ENCODE measurements around the gene ULBP1.
"Not testable (repeated sequence)": the region's sequence is repeated elsewhere in the genome, so short reads cannot be mapped to it uniquely, and the experiment has no call there.

The ULBP1 gene

GRCh38 chr6:150004783-150005717 lies 41.3 kb downstream of the ULBP1 start:
- H3K36me3 Mint-ChIP-seq, result peaks cover 8 to 14% of the 10 kb centered on the region in 2 donors
- H3K4me1 Mint-ChIP-seq, result peaks cover 45 to 50% of the 10 kb centered on the region in 2 donors
- peaks cover 0 to 4% of the 10 kb centered on the region in 2 donors for H3K9me3 Mint-ChIP-seq
- ATAC-seq (replicated peaks) (peak; percentile 69 to 75), DNase-seq (peak; percentile 86)
- H3K27me3 Mint-ChIP-seq, result peaks cover 25 to 69% of the 10 kb centered on the region in 2 donors
- H3K27ac Mint-ChIP-seq, result peak overlapping the region; percentile 91
- H3K4me3 Mint-ChIP-seq, result peak overlapping the region; percentile 87 to 93

GRCh38 chr6:150005761-150006651 lies 42.3 kb downstream of the ULBP1 start:
- ATAC-seq (replicated peaks) (no peak), DNase-seq (no peak)
- H3K36me3 Mint-ChIP-seq, result peaks cover 8 to 14% of the 10 kb centered on the region in 2 donors
- H3K27ac Mint-ChIP-seq, result peak overlapping the region; percentile 83
- H3K4me1 Mint-ChIP-seq, result peaks cover 35 to 41% of the 10 kb centered on the region in 2 donors
- H3K27me3 Mint-ChIP-seq, result peaks cover 27 to 68% of the 10 kb centered on the region in 2 donors
- H3K4me3 Mint-ChIP-seq, result peak overlapping the region; percentile 87 to 93
- peaks cover 0 to 4% of the 10 kb centered on the region in 2 donors for H3K9me3 Mint-ChIP-seq

GRCh38 chr6:150006961-150007464 lies 43.3 kb downstream of the ULBP1 start:
- H3K27me3 Mint-ChIP-seq, result peaks cover 31 to 60% of the 10 kb centered on the region in 2 donors
- no peak overlapping the region for H3K27ac Mint-ChIP-seq
- DNase-seq, result no peak
- peak; percentile 28 to 35 for ATAC-seq (replicated peaks)
- H3K9me3 Mint-ChIP-seq, result peaks cover 0 to 3% of the 10 kb centered on the region in 2 donors
- no peak overlapping the region for H3K4me3 Mint-ChIP-seq
- H3K4me1 Mint-ChIP-seq, result peaks cover 26 to 31% of the 10 kb centered on the region in 2 donors
- H3K36me3 Mint-ChIP-seq, result peaks cover 5 to 9% of the 10 kb centered on the region in 2 donors

- DNase-seq (no peak), ATAC-seq (replicated peaks) (no peak)
- Mint-ChIP-seq H3K36me3 (peaks cover 0 to 3% of the 10 kb centered on the region in 2 donors), H3K27ac (peak overlapping the region; percentile 42), H3K4me1 (peaks cover 26 to 30% of the 10 kb centered on the region in 2 donors), H3K27me3 (peaks cover 41 to 60% of the 10 kb centered on the region in 2 donors), H3K4me3 (no peak overlapping the region), H3K9me3 (no peaks in the 10 kb centered on the region)
These were observed 44.8 kb downstream of the ULBP1 start for GRCh38 chr6:150008588-150008987.

GRCh38 chr6:150012846-150013784 lies 49.4 kb downstream of the ULBP1 start:
- ATAC-seq (replicated peaks); DNase-seq; H3K9me3 Mint-ChIP-seq; H3K36me3 Mint-ChIP-seq; H3K4me3 Mint-ChIP-seq: not testable (repeated sequence)
- Mint-ChIP-seq H3K27ac (peak overlapping the region; percentile 38), H3K27me3 (peaks cover 69 to 73% of the 10 kb centered on the region in 2 donors), H3K4me1 (peaks cover 24 to 29% of the 10 kb centered on the region in 2 donors)

- peak in 1 of 2 donors; percentile 19 for ATAC-seq (replicated peaks)
- not testable (repeated sequence) for H3K27ac Mint-ChIP-seq, H3K9me3 Mint-ChIP-seq, DNase-seq, H3K36me3 Mint-ChIP-seq
- Mint-ChIP-seq H3K4me1 (peaks cover 19 to 29% of the 10 kb centered on the region in 2 donors), H3K27me3 (peaks cover 68 to 71% of the 10 kb centered on the region in 2 donors), H3K4me3 (peak overlapping the region; percentile 70 to 80)
These were observed 50.3 kb downstream of the ULBP1 start for GRCh38 chr6:150013785-150014622.

GRCh38 chr6:150014623-150015280 lies 51.0 kb downstream of the ULBP1 start:
- Mint-ChIP-seq H3K4me3 (peak overlapping the region; percentile 14 to 66), H3K27me3 (peaks cover 70 to 73% of the 10 kb centered on the region in 2 donors), H3K4me1 (peaks cover 18 to 29% of the 10 kb centered on the region in 2 donors)
- ATAC-seq (replicated peaks); DNase-seq; H3K27ac Mint-ChIP-seq; H3K9me3 Mint-ChIP-seq; H3K36me3 Mint-ChIP-seq: not testable (repeated sequence)

GRCh38 chr6:150015281-150016001 lies 51.7 kb downstream of the ULBP1 start:
- DNase-seq, H3K9me3 Mint-ChIP-seq, H3K27ac Mint-ChIP-seq, H3K36me3 Mint-ChIP-seq: not testable (repeated sequence)
- ATAC-seq (replicated peaks), result peak; percentile 50 to 59
- H3K27me3 Mint-ChIP-seq, result peaks cover 66 to 69% of the 10 kb centered on the region in 2 donors
- peak overlapping the region; percentile 14 to 66 for H3K4me3 Mint-ChIP-seq
- peaks cover 17 to 29% of the 10 kb centered on the region in 2 donors for H3K4me1 Mint-ChIP-seq

- Mint-ChIP-seq H3K4me1 (peaks cover 17 to 29% of the 10 kb centered on the region in 2 donors), H3K27me3 (peaks cover 66 to 74% of the 10 kb centered on the region in 2 donors), H3K9me3 (no peaks in the 10 kb centered on the region), H3K4me3 (no peak overlapping the region), H3K27ac (no peak overlapping the region), H3K36me3 (no peaks in the 10 kb centered on the region)
- ATAC-seq (replicated peaks), result peak; percentile 71 to 78
- DNase-seq, result peak; percentile 44
These were observed 52.8 kb downstream of the ULBP1 start for GRCh38 chr6:150016324-150017185.

GRCh38 chr6:150017186-150017521 lies 53.4 kb downstream of the ULBP1 start:
- Mint-ChIP-seq H3K27me3 (peaks cover 69 to 74% of the 10 kb centered on the region in 2 donors), H3K4me1 (peaks cover 17 to 32% of the 10 kb centered on the region in 2 donors)
- not testable (repeated sequence) for ATAC-seq (replicated peaks); H3K4me3 Mint-ChIP-seq; DNase-seq; H3K27ac Mint-ChIP-seq; H3K9me3 Mint-ChIP-seq; H3K36me3 Mint-ChIP-seq

Data from stimulated activated naive B cell treated with anti-CD40 and anti-IgM and Interleukin-4, amounts not matched to agents 10 μg/mL and 1 μg/mL and 100 μg/mL, for 72 hours (primary cell).